ENCODE results near the gene GAK. TPM values are rescaled to one million over a fixed set of nuclear protein-coding genes. Genes with fewer than 3 reads are reported as not detected.
"Not testable (repeated sequence)": the region's sequence is repeated elsewhere in the genome, so short reads cannot be mapped to it uniquely, and the experiment has no call there.

GAK gene
- total RNA-seq: 150 TPM

DNA sequence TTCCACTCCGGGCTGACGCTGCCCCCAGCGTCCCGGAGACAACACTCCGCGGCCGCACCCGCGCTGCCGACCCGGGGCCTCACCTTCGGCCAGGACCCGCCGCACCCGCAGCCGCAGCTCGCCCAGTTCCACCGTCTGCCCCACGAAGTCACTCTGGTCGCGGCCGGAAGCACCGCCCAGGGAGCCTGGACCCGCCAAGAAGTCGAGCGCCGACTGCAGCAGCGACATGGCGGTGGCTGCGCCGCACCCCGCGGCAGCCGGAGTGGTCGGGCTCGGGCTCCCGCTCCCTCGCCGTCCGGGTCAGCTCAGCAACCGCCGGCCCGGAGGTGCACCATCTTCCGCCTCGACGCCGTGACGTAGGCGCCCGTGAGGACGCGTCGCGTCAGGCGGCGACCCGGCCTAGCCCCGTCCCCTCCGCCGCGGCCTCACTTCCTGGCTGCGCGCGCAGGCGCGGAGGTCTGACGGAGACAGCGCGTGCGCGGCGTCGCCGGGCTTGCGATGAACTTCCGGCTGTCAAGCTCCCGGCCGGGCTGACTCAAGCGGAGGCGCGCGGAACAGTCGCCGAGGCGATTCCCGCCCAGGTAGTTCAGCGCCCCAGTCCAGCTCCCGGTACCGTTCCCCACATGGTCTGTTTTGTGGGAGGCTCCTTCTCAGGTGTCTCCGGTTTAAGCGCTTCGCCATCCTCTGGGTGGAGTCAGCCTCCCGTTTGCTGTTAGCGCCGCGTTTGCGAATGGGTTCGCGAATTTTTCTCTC is at the start of gene GAK, which contains the start of gene TMEM175:
GAK (minus strand) TSS at position 357 of the 753 bp plus-strand sequence; CDS start at position 228, 129 bp downstream.
TMEM175 (plus strand) TSS at position 501 of the 753 bp plus-strand sequence. CDS start 15,280 bp downstream, outside the sequence.
- DNase-seq (ENCODE audit: low spot score): peak; percentile 96

DNA sequence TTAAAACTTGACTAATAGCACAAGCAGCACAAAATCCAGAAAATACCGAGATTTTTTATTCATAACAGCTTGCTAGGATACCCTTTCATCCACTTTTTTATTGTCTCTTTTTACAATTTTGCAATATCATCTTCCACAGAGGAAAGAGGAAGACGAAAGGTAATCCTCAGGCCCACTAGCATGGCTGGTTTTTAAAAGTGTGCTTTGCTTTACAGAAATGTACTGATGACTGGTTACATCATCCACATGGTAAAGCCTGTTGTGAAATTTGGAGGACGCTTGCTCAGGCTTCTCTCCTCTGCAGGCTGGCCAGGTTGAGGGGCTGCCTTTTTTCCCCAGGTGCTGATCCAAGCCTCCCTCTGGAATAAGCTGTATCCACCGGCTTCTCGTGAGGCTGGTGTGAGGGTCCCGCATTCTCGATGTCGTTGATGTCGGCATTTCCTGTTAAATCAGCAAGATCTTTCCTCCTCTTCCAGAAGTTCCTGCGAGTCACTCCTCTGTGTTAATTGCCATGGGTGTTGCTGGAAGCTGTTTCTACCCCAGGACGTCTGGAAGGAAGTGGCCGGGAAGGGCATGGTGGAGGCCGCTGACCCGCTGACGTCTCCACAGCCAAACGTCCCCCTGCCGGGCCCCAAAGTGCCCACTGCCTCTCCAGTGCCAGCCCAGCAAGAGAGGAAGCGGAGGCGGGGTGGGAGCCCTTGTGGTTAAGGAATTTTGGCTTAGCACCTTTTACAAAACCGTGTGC is 47.0 kb upstream of the GAK start:
- DNase-seq (ENCODE audit: low spot score): no peak

DNA sequence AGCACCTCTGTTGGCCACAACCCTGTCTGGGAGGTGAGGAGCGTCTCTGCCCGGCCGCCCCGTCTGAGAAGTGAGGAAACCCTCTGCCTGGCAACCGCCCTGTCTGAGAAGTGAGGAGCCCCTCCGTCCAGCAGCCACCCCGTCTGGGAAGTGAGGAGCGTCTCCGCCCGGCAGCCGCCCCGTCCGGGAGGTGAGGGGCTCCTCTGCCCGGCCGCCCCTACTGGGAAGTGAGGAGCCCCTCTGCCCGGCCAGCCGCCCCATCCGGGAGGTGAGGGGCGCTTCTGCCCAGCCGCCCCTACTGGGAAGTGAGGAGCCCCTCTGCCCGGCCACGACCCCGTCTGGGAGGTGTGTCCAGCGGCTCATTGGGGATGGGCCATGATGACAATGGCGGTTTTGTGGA is 43.9 kb upstream of the GAK start:
- DNase-seq (ENCODE audit: low spot score): not testable (repeated sequence)

DNA sequence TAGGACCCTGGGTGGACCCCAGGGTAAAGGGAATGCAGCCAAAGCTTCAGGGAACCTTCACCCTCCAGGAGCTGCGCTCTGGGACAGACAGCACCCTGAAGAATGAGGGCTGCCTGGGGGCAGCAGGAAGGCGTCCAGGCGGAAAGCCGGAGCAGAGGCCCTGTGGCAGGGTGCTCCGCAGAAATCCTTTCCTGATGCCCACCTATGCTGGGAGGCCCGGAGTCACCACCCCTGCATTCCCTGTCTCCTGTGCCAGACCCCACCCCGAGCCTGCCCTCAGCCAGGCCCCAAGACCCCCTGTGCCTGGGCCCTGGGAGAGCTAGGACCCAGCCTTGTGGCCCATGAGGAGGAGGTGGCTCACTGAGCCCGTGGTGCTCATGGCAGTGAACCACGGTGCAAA is 42.6 kb upstream of the GAK start:
- DNase-seq (ENCODE audit: low spot score): no peak

DNA sequence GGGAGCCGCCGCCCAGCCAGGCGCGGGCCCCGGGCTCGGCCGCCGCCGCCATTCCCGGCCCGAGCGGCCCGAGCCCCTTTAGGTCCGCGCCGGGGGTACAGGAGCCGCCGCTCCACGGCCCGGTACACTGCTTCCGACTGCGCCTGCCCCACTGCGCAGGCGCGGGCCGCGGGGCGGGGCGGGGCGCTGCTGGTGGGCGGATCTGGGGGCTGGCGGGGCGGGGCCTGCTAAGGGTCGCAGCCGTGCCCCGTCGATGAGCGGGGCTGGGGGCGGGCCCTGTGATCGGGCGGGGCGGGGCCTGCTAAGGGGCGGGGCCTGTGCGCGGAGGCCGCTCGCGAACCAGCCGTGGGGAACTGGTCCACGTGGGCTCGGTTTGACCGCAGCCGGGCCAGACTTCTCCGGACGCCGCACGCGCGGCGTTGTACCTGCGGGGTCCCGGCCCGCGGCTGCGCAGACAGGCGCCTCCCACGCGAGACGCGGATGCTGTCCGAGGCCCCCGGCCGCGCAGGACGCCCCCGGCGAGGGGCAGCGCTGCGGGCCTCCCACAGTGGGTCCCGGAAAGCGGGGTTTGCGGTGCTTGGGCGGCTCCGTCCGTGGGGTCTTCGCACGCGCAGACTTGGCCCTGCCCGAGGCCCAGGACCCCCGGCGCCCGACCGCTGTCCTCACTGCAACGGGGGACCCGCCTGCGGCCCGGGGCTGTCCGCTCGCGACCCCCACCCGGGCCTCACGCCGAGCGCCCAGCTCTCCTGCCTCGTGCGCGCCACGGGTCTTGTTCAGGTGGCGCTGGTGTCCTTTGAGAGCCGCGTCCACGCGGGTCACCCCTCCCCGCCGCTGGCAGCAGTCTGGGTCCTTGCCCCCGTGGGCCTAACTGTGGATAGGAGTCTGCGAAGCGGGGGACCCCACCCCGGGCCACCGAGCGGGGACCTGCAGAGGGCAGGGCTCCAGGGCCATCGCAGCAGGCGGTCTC is 41.6 kb upstream of the GAK start, which contains the start of gene DGKQ:
DGKQ (minus strand) TSS at position 139 of the 967 bp plus-strand sequence; CDS start at position 52, 87 bp downstream.
- peak; percentile 88 for DNase-seq (ENCODE audit: low spot score)

DNA sequence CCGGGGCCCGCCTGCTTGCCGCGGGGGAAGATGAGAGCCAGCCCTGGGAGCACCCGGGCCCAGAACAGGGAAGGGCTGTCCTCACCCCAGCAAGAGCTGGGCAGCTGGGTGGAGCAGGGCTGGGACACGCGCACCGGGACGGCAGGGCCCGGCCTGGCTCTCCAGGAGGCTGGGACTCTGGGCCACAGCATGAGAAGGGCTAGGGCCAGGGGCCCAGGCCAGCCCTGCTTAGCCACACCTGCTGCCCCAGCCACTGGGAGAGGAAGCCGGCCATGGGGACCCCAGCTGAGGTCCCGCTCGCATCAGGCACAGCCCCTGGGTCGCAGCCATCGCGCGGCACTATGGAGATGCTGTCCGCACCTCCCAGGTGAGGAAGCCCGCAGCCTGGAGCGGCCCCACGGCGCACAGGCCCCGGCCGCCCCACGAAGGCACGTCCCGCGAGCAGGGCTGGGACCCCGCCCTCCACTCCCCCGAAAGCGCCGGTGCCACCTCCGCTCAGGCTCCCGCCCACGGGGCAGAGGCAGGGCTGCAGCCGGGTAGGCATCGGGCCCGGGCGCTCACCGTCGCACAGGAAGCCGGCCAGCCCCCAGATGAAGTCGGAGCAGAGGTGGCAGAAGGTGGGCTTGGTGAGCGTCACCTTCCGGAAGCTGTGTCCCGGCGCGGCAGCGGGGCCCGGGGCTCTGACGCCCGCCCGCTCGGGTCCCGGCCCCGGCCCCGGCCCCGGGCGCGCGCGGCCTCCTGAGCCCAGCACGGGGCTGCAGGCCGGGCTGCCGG is 40.7 kb upstream of the GAK start:
- no peak for DNase-seq (ENCODE audit: low spot score)

DNA sequence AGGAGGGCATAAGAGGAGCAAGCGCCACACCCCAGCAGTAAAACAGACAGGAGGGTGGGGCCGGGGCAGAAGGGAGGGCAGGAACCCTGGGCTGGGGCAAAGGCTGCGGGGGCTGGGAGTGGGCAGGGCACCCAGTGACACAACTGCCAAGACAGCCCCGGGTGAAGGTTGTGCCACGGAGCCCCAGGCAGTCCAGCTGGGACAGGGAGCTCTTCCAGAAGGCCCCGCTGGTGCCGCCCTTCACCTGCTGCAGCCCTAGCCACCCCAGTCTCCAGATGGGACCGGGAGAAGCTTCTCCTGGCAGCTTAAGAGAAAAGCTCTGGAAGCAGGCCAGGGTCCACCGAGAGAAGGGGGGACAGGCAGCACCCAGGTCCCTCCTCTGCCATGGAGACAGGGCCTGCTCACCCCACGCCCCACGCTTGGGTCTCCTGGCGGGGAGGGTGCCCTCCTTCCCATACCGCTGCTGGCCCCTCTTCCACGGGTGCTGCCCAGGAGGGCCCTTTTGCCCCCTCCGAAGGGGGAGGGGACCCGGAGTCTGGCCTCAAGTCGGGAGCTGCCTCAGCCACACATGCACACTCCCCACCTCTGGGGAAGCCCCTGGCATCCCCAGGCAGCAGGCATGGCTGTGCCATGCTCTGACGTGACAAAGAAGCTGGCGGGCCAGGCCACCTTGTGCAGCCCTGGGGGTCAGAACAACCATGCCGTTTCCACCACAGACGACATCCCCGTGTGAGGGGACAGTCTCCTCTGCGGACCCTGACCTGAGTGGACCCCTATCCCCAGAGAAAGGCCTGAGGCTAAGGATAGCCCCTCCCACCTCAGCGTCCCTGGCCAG is 39.8 kb upstream of the GAK start:
- no peak for DNase-seq (ENCODE audit: low spot score)

DNA sequence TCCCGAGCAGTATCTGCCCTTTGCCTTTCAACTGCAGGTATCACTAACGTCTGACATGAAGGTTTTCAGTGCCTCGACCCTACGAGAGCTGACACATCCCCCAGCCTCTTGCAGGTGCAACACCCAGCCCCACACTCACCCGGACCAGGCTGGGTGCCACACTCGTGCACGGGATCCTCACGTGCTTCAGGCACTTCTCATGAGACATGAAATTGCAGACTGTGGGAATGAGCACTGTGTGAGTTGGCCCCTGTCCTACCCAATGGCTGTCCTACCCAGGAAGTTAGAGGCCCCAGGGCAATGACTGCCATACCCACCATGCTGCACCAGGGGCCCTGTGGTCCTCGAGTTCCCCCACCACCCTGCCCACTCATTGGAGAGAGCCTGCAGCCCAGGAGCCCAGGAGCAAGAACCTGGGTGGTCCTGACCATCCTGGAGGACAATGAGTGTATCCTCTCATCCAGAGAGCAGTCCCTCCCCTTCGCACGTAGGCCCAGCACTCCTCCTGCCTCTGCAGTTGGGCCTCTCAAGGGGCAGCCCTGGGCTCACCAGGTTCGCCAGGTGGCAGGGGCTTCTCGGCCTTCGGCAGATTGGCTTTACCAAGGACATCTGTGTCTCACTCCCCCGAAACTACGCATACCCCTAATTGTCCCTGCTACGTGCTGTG is 38.9 kb upstream of the GAK start:
- no peak for DNase-seq (ENCODE audit: low spot score)

DNA sequence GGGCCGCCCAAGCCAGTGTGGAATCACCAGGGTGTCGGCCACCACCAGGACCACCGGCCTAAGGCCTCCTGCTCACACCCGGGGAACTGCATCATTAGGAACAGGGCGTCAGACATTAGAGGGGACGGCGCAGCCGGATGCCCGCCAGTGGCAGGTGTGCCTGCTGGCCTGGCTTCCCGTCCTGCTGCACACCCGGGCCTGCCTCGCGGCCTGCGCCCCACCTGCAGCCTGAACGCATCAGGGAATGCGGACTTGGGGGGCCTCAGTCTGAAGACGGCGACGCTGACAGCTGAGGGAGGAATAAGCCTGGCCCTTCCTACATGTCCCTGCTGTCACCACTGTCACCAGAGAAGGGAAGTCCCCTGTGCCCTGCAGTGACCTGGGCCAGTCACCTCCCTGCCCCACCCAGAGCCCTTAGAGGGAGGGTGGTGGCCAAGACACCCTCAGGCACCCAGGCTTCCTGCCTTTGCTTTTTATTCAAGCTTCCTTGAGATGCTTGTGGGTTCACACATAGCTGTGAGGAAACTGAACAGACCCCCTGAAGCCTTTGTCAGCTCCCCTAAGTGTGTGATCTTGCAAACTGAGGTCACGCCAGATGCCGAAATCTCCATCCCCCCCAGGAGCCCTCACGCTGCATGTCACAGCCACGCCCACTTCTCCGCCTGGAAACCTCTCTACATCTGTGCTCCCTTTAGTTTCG is 38.1 kb upstream of the GAK start:
- no peak for DNase-seq (ENCODE audit: low spot score)

DNA sequence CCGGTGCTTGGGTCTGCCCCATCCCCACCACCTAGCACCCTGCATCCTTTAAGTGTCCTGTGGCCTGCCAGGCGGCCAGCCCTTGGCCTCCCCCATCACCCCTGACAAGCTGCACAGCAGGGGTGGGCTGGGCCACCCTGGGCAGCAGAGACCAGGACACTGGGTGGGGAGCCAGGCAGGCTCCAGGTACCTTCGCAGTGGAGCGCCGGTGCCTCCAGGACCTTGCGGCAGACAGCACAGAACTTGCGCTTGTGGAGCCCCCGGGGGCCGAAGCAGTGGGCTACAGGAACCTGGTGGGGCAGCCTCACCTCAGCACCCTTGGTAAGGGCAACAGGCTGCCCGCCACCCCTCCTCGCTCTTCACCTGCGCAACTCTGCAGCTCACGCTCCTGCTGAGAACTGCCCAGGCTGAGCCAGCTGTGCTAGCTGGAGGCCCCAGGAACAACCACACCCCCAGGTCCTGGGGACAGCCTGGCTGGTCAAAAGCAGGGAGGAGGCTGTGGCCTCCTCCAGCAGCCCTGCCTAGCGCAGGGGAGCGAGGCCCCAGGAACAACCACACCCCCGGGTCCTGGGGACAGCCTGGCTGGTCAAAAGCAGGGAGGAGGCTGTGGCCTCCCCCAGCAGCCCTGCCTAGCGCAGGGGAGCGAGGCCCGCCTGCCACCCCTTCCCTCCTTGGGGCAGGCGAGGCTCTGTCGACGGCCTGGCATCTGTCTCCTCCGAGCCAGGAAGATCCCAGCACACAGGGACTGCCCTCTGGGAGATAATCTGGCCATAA is 36.7 kb upstream of the GAK start:
- DNase-seq (ENCODE audit: low spot score): no peak

DNA sequence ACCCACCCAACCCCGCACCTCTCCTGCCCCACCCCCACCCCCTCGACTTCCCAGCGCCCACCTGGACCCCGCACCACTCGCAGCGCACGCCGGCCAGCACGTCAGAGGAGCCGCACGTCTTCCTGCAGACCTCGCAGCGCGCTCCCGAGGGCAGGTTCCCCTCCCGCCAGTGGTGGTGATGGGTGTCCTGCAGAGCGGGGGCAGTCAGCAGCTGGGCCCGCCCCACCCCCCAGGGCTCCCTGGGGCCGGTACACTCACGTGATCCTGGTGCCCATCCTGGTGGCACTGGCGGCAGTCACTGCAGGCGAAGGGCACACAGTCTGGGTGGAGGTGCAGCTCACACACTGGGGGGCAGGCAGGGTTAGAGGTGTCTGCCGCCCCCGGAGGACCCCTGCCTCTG is 36.1 kb upstream of the GAK start:
- DNase-seq (ENCODE audit: low spot score): no peak

DNA sequence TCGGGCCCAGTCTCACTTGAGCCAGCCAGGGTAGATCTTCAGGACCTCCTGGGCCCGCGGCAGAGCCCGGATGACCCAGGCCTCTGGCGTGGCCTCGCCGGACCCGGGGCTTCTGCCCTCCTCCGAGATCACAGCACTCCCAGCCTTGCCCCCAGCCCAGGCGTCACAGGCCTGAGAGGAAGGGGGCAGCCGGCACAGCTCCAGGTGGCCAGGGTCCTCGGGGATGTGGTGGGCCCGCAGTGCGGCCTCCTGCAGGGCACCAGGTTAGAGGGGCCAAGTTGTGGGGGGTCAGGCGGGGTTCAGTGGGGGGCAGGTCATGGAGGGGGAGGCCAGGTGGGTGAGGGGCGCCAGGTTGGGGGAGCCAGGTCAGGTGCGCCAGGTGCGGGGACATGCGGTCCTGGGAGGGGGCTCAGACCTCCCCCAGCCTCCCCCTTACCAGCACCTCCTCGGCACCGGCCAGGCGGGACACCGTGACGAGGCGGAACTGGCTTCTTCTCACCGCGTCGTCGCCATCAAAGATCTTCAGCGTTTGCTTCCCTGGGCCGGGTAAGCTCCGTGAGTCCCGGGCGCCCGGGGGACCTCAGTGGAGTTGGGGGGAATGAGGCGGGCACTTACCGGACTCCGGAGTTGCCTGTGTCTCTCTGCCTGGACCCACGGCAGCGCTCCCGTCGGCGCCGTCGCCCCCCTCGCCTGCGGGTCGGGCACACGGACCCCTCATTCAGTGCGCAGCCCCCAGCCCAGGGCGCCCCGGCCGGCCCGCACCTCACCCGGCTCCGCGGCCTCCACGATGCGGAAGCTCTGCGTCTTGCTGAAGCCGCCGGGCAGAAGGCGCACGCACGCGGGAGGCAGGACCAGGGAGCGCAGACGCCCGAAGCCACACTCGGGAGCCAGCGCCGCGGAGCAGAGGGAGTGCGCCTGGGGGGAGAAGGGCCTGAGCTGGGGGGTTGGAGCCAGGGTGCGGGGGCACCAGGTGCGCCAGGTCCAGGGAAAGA is 35.3 kb upstream of the GAK start:
- no peak for DNase-seq (ENCODE audit: low spot score)

DNA sequence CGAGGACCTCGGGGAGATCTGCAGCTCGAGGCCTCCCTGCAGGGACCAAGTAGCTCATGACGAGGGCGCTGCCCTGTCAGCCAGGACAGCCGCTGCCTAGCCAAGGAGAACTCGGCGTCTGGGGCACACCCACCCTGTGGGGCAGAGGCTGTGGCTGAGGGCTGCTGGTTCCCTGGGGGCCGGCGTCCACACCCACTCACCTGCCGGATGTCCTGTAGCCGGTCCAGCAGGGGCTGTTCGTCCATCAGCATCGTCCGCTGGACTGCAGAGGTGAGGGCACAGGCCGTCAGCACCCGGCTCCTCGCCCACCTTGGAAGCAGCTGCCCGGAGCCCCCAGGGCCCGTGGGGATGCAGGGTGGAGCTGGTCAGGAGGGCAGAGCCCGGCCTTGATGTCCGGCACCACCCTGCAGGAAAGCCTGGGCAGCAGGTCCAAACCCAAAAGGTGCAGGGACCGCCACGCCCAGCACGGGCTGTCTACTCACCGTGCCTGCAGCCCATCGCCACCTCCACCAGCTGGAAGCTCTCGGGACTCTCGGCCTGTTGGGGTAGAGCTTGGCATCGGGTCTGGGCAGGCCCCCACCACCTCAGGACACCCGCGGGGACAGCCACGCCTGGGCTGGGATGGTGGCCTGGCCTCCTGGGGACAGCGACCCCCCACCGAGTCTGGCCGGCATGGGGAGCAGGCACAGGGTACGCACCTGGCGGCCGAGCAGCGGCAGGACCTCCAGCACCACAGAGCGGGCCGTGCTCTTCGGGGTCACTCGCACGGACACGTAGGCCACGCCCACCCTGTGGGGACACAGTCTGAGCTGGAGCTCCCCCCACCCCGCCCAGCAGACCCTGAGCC is 34.4 kb upstream of the GAK start:
- DNase-seq (ENCODE audit: low spot score): no peak

DNA sequence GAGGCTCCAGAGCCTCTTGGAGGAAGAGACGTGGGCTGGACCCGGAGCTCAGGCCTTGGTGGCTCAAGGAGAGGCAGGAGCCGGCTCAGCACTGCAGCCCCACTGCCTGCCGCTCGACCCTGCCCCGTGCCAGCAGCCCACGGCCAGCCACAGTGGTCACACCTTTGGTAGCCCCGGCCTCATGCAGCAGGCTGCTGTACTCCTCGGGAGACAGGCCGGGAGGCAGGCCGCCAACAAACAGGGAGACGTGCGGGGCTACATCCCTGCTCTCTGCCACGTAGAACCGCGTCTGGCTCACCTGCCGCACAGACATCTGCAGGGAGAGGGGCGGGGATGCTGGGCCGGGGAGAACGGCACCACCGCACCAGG is 33.6 kb upstream of the GAK start:
- DNase-seq (ENCODE audit: low spot score): no peak

DNA sequence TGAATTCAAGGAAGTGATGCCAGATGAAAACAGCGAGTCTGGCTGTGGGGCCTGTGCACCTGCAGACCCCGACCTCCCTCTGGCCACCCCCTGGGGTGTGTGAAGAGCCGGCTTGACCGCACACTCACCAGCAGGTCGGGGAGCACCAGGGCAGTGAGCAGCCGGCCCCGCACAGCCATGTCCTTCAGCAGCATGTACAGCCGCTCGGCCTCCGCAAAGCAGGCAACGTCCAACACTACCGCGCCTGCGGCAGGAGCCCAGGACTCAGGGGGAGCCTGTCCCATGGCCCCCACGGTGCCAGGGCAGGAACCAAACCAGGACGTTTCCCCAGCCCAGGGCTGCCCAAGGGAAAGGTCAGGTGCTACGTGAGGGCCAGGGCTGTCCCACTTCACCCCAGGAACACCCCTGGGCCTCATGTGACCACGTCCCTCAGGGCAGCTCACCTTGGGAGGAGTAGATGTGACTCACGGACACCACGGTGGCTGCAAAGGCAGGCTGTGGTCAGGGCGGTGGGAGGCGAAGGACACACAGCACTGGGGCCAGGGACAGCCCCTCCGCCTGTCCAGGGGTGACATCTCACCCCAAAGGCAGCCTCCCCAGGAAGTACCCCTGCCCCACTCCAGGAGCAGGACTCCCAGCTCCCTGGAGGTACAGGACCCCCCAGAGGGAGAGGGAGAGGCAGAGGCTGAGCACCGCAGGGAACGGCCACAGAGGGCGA is 33.1 kb upstream of the GAK start:
- no peak for DNase-seq (ENCODE audit: low spot score)
